A673 (cell line): Measurements from ENCODE around the gene FASTKD3.
"Not testable (repeated sequence)": the region's sequence is repeated elsewhere in the genome, so short reads cannot be mapped to it uniquely, and the experiment has no call there.

ENCODE experiments used
- EZH2 ChIP-seq: fragments of 200-600 bp; sonication (generic); IDR thresholded peaks from 2 replicates; pipeline ENCODE4 v1.6.1; 2017; ENCODE audit warnings: borderline replicate concordance, low read depth, mild to moderate bottlenecking, mixed read lengths, antibody characterized with exemption, low read length; ENCODE audit not compliant: poor library complexity, severe bottlenecking
- TF ChIP-seq, protein P1 (sequence below): fragments of 300-800, 200-600 bp; sonication (generic); conservative IDR thresholded peaks from 2 replicates; pipeline ENCODE4 v1.5.1; 2017; ENCODE audit warnings: low read depth, mild to moderate bottlenecking, antibody characterized with exemption, low read length, moderate library complexity, mixed read lengths

DNA sequence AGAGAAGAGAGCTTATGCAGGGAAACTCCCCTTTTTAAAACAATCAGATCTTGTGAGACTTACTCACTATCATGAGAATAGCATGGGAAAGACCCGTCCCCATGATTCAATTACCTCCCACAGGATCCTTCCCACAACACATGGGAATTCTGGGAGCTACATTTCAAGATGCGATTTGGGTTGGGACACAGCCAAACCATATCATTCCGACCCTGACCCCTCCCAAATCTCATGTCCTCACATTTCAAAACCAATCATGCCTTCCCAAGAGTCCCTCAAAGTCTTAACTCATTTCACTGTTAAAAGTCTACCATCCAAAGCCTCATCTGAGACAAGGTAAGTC, 42.6 kb upstream of the FASTKD3 start:
- TF ChIP-seq, protein P1, sequence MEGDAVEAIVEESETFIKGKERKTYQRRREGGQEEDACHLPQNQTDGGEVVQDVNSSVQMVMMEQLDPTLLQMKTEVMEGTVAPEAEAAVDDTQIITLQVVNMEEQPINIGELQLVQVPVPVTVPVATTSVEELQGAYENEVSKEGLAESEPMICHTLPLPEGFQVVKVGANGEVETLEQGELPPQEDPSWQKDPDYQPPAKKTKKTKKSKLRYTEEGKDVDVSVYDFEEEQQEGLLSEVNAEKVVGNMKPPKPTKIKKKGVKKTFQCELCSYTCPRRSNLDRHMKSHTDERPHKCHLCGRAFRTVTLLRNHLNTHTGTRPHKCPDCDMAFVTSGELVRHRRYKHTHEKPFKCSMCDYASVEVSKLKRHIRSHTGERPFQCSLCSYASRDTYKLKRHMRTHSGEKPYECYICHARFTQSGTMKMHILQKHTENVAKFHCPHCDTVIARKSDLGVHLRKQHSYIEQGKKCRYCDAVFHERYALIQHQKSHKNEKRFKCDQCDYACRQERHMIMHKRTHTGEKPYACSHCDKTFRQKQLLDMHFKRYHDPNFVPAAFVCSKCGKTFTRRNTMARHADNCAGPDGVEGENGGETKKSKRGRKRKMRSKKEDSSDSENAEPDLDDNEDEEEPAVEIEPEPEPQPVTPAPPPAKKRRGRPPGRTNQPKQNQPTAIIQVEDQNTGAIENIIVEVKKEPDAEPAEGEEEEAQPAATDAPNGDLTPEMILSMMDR = not testable (repeated sequence)
- TF ChIP-seq EZH2 = not testable (repeated sequence)
